Measurements from ENCODE around the gene MRPL24.
A peak's percentile ranks its signal among the peaks of the same experiment; 100 is the strongest.

MRPL24 gene

GRCh38 chr1:156772728-156773497 lies 32.0 kb upstream of the MRPL24 start:
- H2AK5ac ChIP-seq (ENCODE audit: low read length) = no peak overlapping the region
- no peak overlapping the region for H2BK15ac ChIP-seq (replicated peaks; ENCODE audit: low read depth)
- peaks cover 20% of the 10 kb centered on the region for H3K79me1 ChIP-seq (ENCODE audit: low read length)
- H3K36me3 ChIP-seq (ENCODE audit: control insufficient read depth, insufficient read depth, low read length) = peaks cover 4% of the 10 kb centered on the region
- no peak overlapping the region for H2BK120ac ChIP-seq (ENCODE audit: low read depth, low read length)
- no peak overlapping the region for H3K4me3 ChIP-seq (ENCODE audit: low read length)
- H3K18ac ChIP-seq (ENCODE audit: low read length) = no peak overlapping the region
- H3K4me1 ChIP-seq (ENCODE audit: control insufficient read depth, low read depth, low read length) = peaks cover 11% of the 10 kb centered on the region
- peak; percentile 57 for DNase-seq
- H3K23ac ChIP-seq (ENCODE audit: low read length) = no peak overlapping the region
- no peak overlapping the region for H3K9ac ChIP-seq (ENCODE audit: low read length)
- no CpG with 5 or more reads among the region's 9 CpGs for WGBS (ENCODE audit: extremely low coverage, insufficient coverage, low lambda C conversion rate)
- no peaks in the 10 kb centered on the region for H3K27me3 ChIP-seq (ENCODE audit: insufficient read depth, low read length, poor library complexity)
- H3K56ac ChIP-seq (ENCODE audit: low read length) = no peak overlapping the region
- peaks cover 77% of the 10 kb centered on the region for H3K79me2 ChIP-seq (ENCODE audit: control insufficient read depth, insufficient read depth, low read length)
- H4K8ac ChIP-seq (ENCODE audit: low read depth, low read length) = no peak overlapping the region
- no peak overlapping the region for H2BK5ac ChIP-seq (ENCODE audit: low read length)
- no peak overlapping the region for H4K5ac ChIP-seq (ENCODE audit: low read length)
- H3K27ac ChIP-seq (ENCODE audit: low read depth, low read length) = no peak overlapping the region
- no peak overlapping the region for H3K4me2 ChIP-seq (ENCODE audit: low read length)
- no peak overlapping the region for H3K4ac ChIP-seq (ENCODE audit: low read depth, low read length)

DNA sequence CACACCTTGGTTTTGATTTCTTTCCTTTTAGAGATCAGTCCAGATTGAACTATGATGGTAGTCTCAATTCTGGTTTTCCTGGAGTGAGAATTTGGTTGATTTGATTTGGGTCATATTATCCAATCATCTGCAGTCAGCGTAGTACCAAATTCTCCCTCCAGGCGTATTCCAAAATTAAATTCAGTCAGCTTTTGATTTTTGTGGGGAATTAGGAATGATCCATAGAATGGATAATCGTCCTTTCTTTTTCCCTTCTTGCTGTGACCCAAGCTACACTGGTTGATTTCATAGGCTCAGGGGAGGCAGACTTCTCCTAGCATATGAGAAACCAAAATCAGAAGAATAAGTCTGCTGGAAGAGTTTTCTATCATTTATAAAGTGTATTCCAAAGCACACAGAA lies 31.3 kb upstream of the MRPL24 start:
- DNase-seq = no peak
- Histone ChIP-seq H2AK5ac (ENCODE audit: low read length) (no peak overlapping the region), H3K4me3 (ENCODE audit: low read length) (no peak overlapping the region), H3K4me2 (ENCODE audit: low read length) (no peak overlapping the region), H3K79me2 (ENCODE audit: control insufficient read depth, insufficient read depth, low read length) (peaks cover 78% of the 10 kb centered on the region), H2BK5ac (ENCODE audit: low read length) (no peak overlapping the region), H3K27me3 (ENCODE audit: insufficient read depth, low read length, poor library complexity) (no peaks in the 10 kb centered on the region), H3K79me1 (ENCODE audit: low read length) (peaks cover 20% of the 10 kb centered on the region), H3K18ac (ENCODE audit: low read length) (no peak overlapping the region), H3K23ac (ENCODE audit: low read length) (no peak overlapping the region), H3K56ac (ENCODE audit: low read length) (no peak overlapping the region), H3K4me1 (ENCODE audit: control insufficient read depth, low read depth, low read length) (peaks cover 11% of the 10 kb centered on the region), H2BK120ac (ENCODE audit: low read depth, low read length) (no peak overlapping the region), H4K5ac (ENCODE audit: low read length) (no peak overlapping the region), H3K27ac (ENCODE audit: low read depth, low read length) (no peak overlapping the region), H2BK15ac (replicated peaks; ENCODE audit: low read depth) (no peak overlapping the region), H3K9ac (ENCODE audit: low read length) (no peak overlapping the region), H3K4ac (ENCODE audit: low read depth, low read length) (no peak overlapping the region), H4K8ac (ENCODE audit: low read depth, low read length) (no peak overlapping the region), H3K36me3 (ENCODE audit: control insufficient read depth, insufficient read depth, low read length) (peaks cover 4% of the 10 kb centered on the region)
- WGBS (ENCODE audit: extremely low coverage, insufficient coverage, low lambda C conversion rate) = no CpG with 5 or more reads among the region's 3 CpGs

DNA sequence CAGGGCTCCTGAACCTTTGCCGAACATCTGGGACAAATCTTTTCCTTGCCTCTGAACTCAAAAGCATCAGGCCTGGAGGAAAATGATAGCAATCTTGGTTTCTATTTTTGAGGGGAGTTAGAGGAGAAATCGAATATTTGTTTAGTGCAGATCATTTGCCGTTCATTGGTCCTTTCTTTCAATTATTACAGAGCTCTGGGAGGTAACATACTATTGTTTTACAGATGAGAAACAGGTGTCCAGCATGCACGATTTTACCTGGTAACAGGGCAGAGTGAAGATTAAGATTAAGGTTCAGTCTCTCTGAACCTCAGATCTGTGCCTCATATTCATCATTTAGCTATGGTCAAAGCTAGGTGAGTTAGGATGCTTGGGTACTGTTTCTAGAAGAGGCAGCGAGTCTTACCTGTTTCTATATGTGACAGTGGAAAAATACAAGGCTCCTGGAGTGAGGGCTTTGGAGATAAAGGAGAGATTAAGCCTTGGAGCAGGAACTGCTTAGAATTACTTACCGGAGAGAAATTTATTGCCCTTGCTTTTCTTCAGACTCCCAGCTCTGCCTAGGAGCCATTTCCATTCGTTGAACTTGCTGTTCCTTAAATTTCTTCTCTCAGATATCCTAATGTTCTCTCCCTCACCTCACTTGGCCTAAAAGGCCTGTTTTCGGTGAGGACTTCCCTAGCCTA lies 27.9 kb upstream of the MRPL24 start:
- Histone ChIP-seq H3K79me1 (ENCODE audit: low read length) (peaks cover 16% of the 10 kb centered on the region), H3K4me2 (ENCODE audit: low read length) (peak overlapping the region; percentile 98), H3K79me2 (ENCODE audit: control insufficient read depth, insufficient read depth, low read length) (peaks cover 56% of the 10 kb centered on the region), H3K56ac (ENCODE audit: low read length) (peak overlapping the region; percentile 86), H3K4me3 (ENCODE audit: low read length) (peak overlapping the region; percentile 45), H3K36me3 (ENCODE audit: control insufficient read depth, insufficient read depth, low read length) (peaks cover 4% of the 10 kb centered on the region), H3K4me1 (ENCODE audit: control insufficient read depth, low read depth, low read length) (peaks cover 13% of the 10 kb centered on the region), H4K5ac (ENCODE audit: low read length) (no peak overlapping the region), H2BK120ac (ENCODE audit: low read depth, low read length) (no peak overlapping the region), H2BK5ac (ENCODE audit: low read length) (peak overlapping the region; percentile 86), H4K8ac (ENCODE audit: low read depth, low read length) (no peak overlapping the region), H3K4ac (ENCODE audit: low read depth, low read length) (no peak overlapping the region), H3K23ac (ENCODE audit: low read length) (no peak overlapping the region), H3K27me3 (ENCODE audit: insufficient read depth, low read length, poor library complexity) (no peaks in the 10 kb centered on the region), H3K18ac (ENCODE audit: low read length) (no peak overlapping the region), H3K9ac (ENCODE audit: low read length) (peak overlapping the region; percentile 73), H2BK15ac (replicated peaks; ENCODE audit: low read depth) (no peak overlapping the region), H3K27ac (ENCODE audit: low read depth, low read length) (peak overlapping the region; percentile 68), H2AK5ac (ENCODE audit: low read length) (peak overlapping the region; percentile 87)
- no CpG with 5 or more reads among the region's 8 CpGs for WGBS (ENCODE audit: extremely low coverage, insufficient coverage, low lambda C conversion rate)
- DNase-seq = peak; percentile 71

- H3K9ac ChIP-seq (ENCODE audit: low read length) = peak overlapping the region; percentile 73
- peak overlapping the region; percentile 78 for H3K27ac ChIP-seq (ENCODE audit: low read depth, low read length)
- H3K23ac ChIP-seq (ENCODE audit: low read length) = peak overlapping the region; percentile 68
- H2BK5ac ChIP-seq (ENCODE audit: low read length) = peak overlapping the region; percentile 40
- WGBS (ENCODE audit: extremely low coverage, insufficient coverage, low lambda C conversion rate) = no CpG with 5 or more reads among the region's 31 CpGs
- H3K4me3 ChIP-seq (ENCODE audit: low read length) = peak overlapping the region; percentile 45
- peak overlapping the region; percentile 88 for H4K8ac ChIP-seq (ENCODE audit: low read depth, low read length)
- H3K36me3 ChIP-seq (ENCODE audit: control insufficient read depth, insufficient read depth, low read length) = peaks cover 2% of the 10 kb centered on the region
- H3K27me3 ChIP-seq (ENCODE audit: insufficient read depth, low read length, poor library complexity) = no peaks in the 10 kb centered on the region
- peak; percentile 58 for DNase-seq
- H2AK5ac ChIP-seq (ENCODE audit: low read length) = peak overlapping the region; percentile 56
- H3K4me2 ChIP-seq (ENCODE audit: low read length) = peak overlapping the region; percentile 98
- peak overlapping the region; percentile 73 for H2BK120ac ChIP-seq (ENCODE audit: low read depth, low read length)
- H2BK15ac ChIP-seq (replicated peaks; ENCODE audit: low read depth) = no peak overlapping the region
- H3K4ac ChIP-seq (ENCODE audit: low read depth, low read length) = peak overlapping the region; percentile 85
- H3K4me1 ChIP-seq (ENCODE audit: control insufficient read depth, low read depth, low read length) = peaks cover 13% of the 10 kb centered on the region
- peaks cover 48% of the 10 kb centered on the region for H3K79me2 ChIP-seq (ENCODE audit: control insufficient read depth, insufficient read depth, low read length)
- H3K79me1 ChIP-seq (ENCODE audit: low read length) = peaks cover 14% of the 10 kb centered on the region
- H3K18ac ChIP-seq (ENCODE audit: low read length) = peak overlapping the region; percentile 91
- peak overlapping the region; percentile 86 for H3K56ac ChIP-seq (ENCODE audit: low read length)
- no peak overlapping the region for H4K5ac ChIP-seq (ENCODE audit: low read length)
Observed at GRCh38 chr1:156767879-156768604, 27.2 kb upstream of the MRPL24 start.

GRCh38 chr1:156767101-156767878 lies 26.4 kb upstream of the MRPL24 start, which contains the start of gene PRCC:
Gene PRCC (plus strand): TSS chr1:156767535. CDS start chr1:156767772, 237 bp downstream.
- Histone ChIP-seq H3K36me3 (ENCODE audit: control insufficient read depth, insufficient read depth, low read length) (peaks cover 2% of the 10 kb centered on the region), H3K4me2 (ENCODE audit: low read length) (peak within 1 kb of the TSS; percentile 98), H2BK15ac (replicated peaks; ENCODE audit: low read depth) (no peak within 1 kb of the TSS), H2BK120ac (ENCODE audit: low read depth, low read length) (peak within 1 kb of the TSS; percentile 73), H3K79me2 (ENCODE audit: control insufficient read depth, insufficient read depth, low read length) (peaks cover 42% of the 10 kb centered on the region), H3K4ac (ENCODE audit: low read depth, low read length) (peak within 1 kb of the TSS; percentile 85), H3K23ac (ENCODE audit: low read length) (peak within 1 kb of the TSS; percentile 68), H3K9ac (ENCODE audit: low read length) (peak within 1 kb of the TSS; percentile 80), H3K4me1 (ENCODE audit: control insufficient read depth, low read depth, low read length) (peaks cover 13% of the 10 kb centered on the region), H3K56ac (ENCODE audit: low read length) (peak within 1 kb of the TSS; percentile 97), H4K8ac (ENCODE audit: low read depth, low read length) (peak within 1 kb of the TSS; percentile 88), H2BK5ac (ENCODE audit: low read length) (peak within 1 kb of the TSS; percentile 86), H3K27ac (ENCODE audit: low read depth, low read length) (peak within 1 kb of the TSS; percentile 78), H2AK5ac (ENCODE audit: low read length) (peak within 1 kb of the TSS; percentile 85), H3K18ac (ENCODE audit: low read length) (peak within 1 kb of the TSS; percentile 91), H3K4me3 (ENCODE audit: low read length) (peak within 1 kb of the TSS; percentile 45), H3K27me3 (ENCODE audit: insufficient read depth, low read length, poor library complexity) (no peaks in the 10 kb centered on the region), H3K79me1 (ENCODE audit: low read length) (peaks cover 14% of the 10 kb centered on the region), H4K5ac (ENCODE audit: low read length) (peak within 1 kb of the TSS; percentile 97)
- DNase-seq = peak; percentile 100
- WGBS (ENCODE audit: extremely low coverage, insufficient coverage, low lambda C conversion rate) = no CpG with 5 or more reads among the region's 50 CpGs

Data from mesendoderm (in vitro differentiated cells).